NT2/D1 (cell line): Measurements from ENCODE around the gene ICA1.
"Not testable (repeated sequence)": the region's sequence is repeated elsewhere in the genome, so short reads cannot be mapped to it uniquely, and the experiment has no call there.

Source experiments
- DNase-seq: peaks from one replicate; pipeline ENCODE4 v3.0.0-alpha.2; 2011; ENCODE audit warnings: low read depth, low spot score
- H3K27me3 ChIP-seq: 2 replicates; pipeline ENCODE4 v1.6.0; 2011; ENCODE audit warnings: mild to moderate bottlenecking; ENCODE audit not compliant: insufficient read length, insufficient read depth
- H3K36me3 ChIP-seq: 2 replicates; pipeline ENCODE4 v1.6.1; 2011; ENCODE audit warnings: mild to moderate bottlenecking, low read length, mixed read lengths; ENCODE audit not compliant: insufficient read depth, insufficient read length
- H3K4me1 ChIP-seq: 2 replicates; pipeline ENCODE4 v1.5.1; 2011; ENCODE audit not compliant: insufficient read depth, insufficient read length
- H3K4me3 ChIP-seq: 2 replicates; pipeline ENCODE4 v1.5.1; 2011; ENCODE audit warnings: low read depth; ENCODE audit not compliant: insufficient read length
- H3K9ac ChIP-seq: 2 replicates; pipeline ENCODE4 v1.6.0; 2011; ENCODE audit warnings: low read depth; ENCODE audit not compliant: insufficient read length
- H3K9me3 ChIP-seq: 2 replicates; pipeline ENCODE4 v1.5.1; 2011; ENCODE audit warnings: mild to moderate bottlenecking, low read length; ENCODE audit not compliant: insufficient read depth
- SUZ12 ChIP-seq: IDR thresholded peaks from 2 replicates; pipeline ENCODE4 v1.6.1; 2011; ENCODE audit not compliant: insufficient read length, insufficient read depth; ENCODE audit errors: extremely low read depth
- YY1 ChIP-seq: IDR thresholded peaks from 2 replicates; pipeline ENCODE4 v1.6.1; 2011; ENCODE audit not compliant: insufficient read length, insufficient read depth
- ZNF274 ChIP-seq: IDR thresholded peaks from 2 replicates; pipeline ENCODE4 v1.6.1; 2011; ENCODE audit warnings: mild to moderate bottlenecking, low read depth, low read length

ICA1 gene

GRCh38 chr7:8112685-8113084 lies 149.3 kb downstream of the ICA1 start:
- H3K4me3 ChIP-seq = no peak overlapping the region
- H3K9me3 ChIP-seq = 0 out of 2 replicates have a peak, but pooled peaks cover 9% of the 10 kb centered on the region
- peaks cover 4% of the 10 kb centered on the region for H3K4me1 ChIP-seq
- no peaks in the 10 kb centered on the region for H3K36me3 ChIP-seq
- DNase-seq = no peak
- H3K27me3 ChIP-seq = no peaks in the 10 kb centered on the region
- no peak overlapping the region for H3K9ac ChIP-seq
- TF ChIP-seq ZNF274 = no peak
- no peak for TF ChIP-seq SUZ12

- no peak for TF ChIP-seq ZNF274
- no peak for TF ChIP-seq YY1
- TF ChIP-seq SUZ12 = no peak
- no peak overlapping the region for H3K4me3 ChIP-seq
- H3K9me3 ChIP-seq = 0 out of 2 replicates have a peak, but pooled peaks cover 9% of the 10 kb centered on the region
- H3K9ac ChIP-seq = no peak overlapping the region
- peaks cover 4% of the 10 kb centered on the region for H3K4me1 ChIP-seq
- no peaks in the 10 kb centered on the region for H3K27me3 ChIP-seq
- no peaks in the 10 kb centered on the region for H3K36me3 ChIP-seq
- DNase-seq = peak; percentile 54
Measured at GRCh38 chr7:8111282-8111960, 150.5 kb downstream of the ICA1 start.

DNA sequence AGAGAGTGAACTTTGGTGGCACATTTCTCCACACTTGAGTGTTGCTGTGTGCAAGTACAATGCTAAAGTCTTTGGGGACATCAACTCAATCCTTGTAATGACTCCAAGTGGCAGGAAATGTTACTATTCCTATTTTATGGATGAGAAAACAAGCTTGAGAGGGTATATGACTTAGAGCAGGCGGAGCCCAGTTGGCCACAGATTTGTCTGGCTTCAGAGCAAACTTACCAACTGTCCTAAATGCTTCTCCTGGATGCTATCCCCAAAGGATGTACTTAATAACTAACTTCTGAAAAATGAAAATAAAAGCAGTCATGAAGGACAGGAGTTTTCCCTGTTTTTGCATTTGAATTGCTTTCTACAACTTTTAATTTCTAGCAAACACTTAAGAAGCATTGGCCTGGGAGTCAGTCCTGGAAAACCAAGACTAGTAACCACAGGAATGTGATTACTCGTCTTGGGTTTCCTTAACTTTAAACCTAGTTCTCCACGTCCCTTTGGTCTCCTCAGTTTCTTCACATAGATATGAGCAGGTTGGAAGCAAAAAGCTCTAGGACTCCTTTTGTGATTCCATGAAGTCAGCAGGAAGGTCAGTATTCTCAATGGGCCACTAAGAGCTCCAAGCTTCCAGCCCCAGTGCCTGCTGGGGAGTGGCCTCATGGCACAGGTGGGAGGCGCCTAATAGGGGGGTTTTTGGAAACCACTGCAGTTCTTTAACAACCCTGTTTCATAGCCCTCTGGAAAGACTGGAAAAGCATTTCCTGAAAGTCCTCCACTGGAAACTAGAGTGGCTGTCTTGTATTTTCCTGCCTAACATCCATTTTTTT lies 152.6 kb downstream of the ICA1 start:
- H3K4me3 ChIP-seq = no peak overlapping the region
- no peak for TF ChIP-seq SUZ12
- DNase-seq = peak; percentile 28

GRCh38 chr7:8105449-8106095 lies 156.4 kb downstream of the ICA1 start:
- no peaks in the 10 kb centered on the region for H3K36me3 ChIP-seq
- no peak overlapping the region for H3K9ac ChIP-seq
- no peaks in the 10 kb centered on the region for H3K4me1 ChIP-seq
- H3K4me3 ChIP-seq = no peak overlapping the region
- TF ChIP-seq YY1 (no peak), ZNF274 (no peak), SUZ12 (no peak)
- H3K27me3 ChIP-seq = no peaks in the 10 kb centered on the region
- no peak for DNase-seq
- H3K9me3 ChIP-seq = no peaks in the 10 kb centered on the region

More for the DNA sequence above, 152.6 kb downstream of the ICA1 start:
- H3K9me3 ChIP-seq = 0 out of 2 replicates have a peak, but pooled peaks cover 9% of the 10 kb centered on the region
- no peaks in the 10 kb centered on the region for H3K36me3 ChIP-seq
- H3K4me1 ChIP-seq = peaks cover 4% of the 10 kb centered on the region
- H3K9ac ChIP-seq = no peak overlapping the region
- no peaks in the 10 kb centered on the region for H3K27me3 ChIP-seq

GRCh38 chr7:8103282-8103681 lies 158.7 kb downstream of the ICA1 start:
- TF ChIP-seq SUZ12 (no peak), YY1 (no peak), ZNF274 (no peak)
- no peaks in the 10 kb centered on the region for H3K27me3 ChIP-seq
- DNase-seq = no peak

DNA sequence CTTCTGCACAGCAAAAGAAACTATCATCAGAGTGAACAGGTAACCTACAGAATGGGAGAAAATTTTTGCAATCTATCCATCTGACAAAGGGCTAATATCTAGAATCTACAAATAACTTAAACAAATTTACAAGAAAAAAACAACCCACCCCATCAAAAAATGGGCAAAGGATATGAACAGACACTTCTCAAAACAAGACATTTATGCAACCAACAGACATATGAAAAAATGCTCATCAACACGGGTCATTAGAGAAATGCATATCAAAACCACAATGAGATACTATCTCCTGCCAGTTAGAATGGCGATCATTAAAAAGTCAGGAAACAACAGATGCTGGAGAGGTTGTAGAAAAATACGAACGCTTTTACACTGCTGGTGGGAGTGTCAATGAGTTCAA lies 160.7 kb downstream of the ICA1 start:
- not testable (repeated sequence) for H3K9ac ChIP-seq, H3K36me3 ChIP-seq, H3K27me3 ChIP-seq, H3K4me1 ChIP-seq, DNase-seq, H3K4me3 ChIP-seq, H3K9me3 ChIP-seq

More at GRCh38 chr7:8103282-8103681, 158.7 kb downstream of the ICA1 start:
- Histone ChIP-seq H3K4me3 (no peak overlapping the region), H3K9me3 (no peaks in the 10 kb centered on the region), H3K4me1 (no peaks in the 10 kb centered on the region), H3K36me3 (no peaks in the 10 kb centered on the region), H3K9ac (no peak overlapping the region)

DNA sequence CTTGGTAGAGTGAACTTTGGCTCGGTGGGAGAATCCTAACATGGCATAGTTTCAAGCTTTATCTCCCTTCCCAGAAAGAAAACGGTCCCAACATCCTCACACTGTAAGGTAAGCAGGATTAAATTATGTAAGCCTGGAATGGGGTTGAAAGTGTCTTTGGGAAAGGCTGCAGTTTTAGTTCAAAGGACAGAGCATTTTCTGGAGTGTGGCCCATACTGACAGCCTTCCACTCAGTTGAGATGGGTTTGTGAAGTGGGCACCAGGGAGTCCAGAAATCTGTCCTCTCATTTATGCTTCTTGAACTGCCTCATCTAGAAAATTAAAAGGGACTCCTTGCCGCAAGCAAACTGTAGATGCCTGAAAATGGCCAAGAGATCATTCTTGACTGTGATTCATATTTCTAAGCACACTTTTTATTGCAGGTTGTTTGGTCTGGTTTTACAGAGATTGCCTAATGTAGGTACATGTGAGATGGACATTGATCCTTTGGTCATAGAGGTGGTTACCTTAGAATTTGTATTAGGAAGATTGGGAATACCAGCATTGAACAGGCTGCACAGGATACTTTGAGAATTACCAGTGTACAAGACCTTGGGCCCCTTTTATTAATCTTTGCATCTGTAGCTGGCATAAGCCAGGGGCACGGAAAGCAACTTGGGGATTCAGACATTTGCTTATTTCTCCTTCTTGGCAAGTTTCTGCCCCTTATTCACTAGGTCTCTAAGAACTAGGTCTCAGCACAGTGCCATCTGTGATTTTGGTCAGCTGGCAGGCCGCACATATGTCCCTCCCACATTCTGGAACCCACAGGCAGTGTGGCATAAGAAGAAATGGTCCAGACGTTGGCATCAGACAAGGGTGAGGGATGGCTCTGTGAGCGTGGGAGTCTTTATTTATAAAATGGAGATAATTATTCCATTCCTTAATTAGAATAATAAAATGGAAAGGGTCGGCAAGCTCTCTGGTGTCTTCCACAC lies 167.5 kb downstream of the ICA1 start:
- Histone ChIP-seq H3K9ac (no peak overlapping the region), H3K36me3 (no peaks in the 10 kb centered on the region), H3K4me1 (no peaks in the 10 kb centered on the region), H3K4me3 (no peak overlapping the region), H3K9me3 (peaks cover 4% of the 10 kb centered on the region; the same call in 1 of the 2 replicates), H3K27me3 (no peaks in the 10 kb centered on the region)
- TF ChIP-seq ZNF274 (no peak), SUZ12 (no peak), YY1 (no peak)
- no peak for DNase-seq
